ENCODE data around the gene RNGTT.

DNA sequence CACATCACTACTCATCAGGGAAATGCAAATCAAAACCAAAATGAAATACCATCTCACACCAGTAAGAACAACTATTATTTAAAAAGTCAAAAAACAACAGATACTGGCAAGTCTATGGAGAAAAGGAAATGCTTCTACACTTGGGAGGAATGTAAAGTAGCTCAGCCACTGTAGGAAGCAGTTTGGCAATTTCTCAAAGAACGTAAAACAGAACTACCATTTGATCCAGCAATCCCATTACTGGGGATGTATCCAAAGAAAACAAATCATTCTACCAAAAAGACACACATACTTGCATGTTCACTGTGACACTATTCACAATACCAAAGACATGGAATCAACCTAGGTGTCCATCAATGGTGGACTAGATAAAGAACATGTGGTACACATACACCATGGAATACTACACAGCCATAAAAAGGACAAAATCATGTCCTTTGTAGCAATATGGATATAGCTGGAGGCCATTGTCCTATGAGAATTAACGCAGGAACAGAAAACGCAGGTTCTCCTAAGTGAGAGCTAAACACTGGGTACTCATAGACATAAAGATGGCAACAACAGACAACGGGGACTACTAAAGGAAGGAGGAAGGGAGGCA lies 260.4 kb downstream of the RNGTT start:
- no peak for TF ChIP-seq CTCF (IDR thresholded peaks at IDR 0.05)
- TF ChIP-seq POLR2A (IDR thresholded peaks at IDR 0.05), result no peak
